Germinal center (tissue), 1 donor: ENCODE data around the gene C17orf50.
A peak's percentile ranks its signal among the peaks of the same experiment; 100 is the strongest.

ENCODE experiments used
- DNase-seq: peaks from one replicate; pipeline ENCODE4 v3.0.0; 2012; ENCODE audit warnings: mixed read lengths, low spot score

Gene C17orf50

GRCh38 chr17:35760587-35760986, at the start of gene C17orf50:
TSS of gene C17orf50 (plus strand) at chr17:35760887. CDS start at chr17:35760942, 55 bp downstream.
- no peak for DNase-seq

DNA sequence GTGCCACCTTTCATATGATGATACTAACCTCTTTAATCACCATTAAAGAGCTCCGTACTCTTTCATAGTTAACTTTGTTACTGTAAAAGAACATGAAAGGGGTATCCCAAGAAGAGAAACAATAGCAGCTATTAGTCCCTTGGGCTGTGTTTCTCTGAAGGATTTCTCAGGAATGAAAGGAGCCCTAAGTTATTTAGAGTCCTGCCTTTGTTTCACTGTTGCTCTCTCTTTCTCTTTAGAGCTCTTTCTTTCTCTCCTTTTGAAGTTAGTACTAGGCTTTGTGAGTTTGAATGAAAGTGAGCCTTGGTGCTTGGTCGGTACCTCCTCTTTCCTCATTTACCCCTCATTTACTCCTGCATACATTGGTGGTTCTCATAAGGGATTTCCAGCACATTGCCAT, 49.7 kb upstream of the C17orf50 start:
- DNase-seq = no peak

DNA sequence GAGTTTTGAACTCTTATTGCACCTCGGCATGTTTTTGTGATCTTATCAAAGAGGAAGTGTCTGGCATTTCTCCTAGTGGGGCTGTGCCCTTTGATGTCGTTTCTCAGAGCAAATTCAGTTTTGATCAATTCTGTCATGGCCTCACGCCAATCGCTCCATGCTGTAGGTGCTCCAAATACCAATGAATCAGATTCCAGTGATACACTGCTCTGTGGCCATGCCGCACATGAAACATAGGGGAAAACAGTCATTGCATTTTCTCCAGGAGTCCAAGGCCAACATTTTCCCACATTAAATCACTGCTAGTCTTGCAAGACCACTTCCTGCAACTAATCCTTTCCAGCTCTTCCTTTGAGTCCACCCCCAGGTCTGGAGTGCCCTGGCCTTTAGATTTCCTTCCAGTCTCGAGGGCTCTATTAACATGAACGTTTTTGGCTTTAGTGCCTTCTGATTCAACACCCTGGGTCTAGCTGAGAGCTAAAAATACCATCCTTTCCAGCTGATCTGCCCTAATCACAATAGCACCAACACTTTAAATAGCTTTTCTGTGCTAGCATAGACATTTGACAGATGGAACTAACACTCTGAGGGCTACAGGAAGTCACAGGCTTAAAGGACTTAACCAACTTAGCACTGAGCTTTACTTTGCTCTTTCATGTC, 47.5 kb upstream of the C17orf50 start:
- no peak for DNase-seq

DNA sequence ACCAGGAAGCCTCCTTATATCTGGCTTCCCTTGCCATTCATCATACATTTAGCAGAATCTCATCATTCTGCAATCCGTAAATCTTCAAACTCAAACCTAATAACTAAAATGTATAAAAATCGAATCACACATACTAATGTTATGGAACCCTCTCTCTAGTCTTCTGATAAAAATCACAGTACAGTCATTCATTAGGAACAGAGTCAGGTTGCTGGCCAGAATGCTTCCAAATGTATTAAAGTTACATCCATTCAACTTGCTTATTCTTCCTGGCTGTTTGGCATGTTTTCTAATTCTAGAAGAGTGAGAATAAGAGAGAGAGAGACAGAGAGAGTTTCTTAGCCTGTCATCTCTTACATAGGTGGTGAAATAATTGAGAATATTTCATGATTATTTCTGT, 45.7 kb upstream of the C17orf50 start:
- DNase-seq = no peak

DNA sequence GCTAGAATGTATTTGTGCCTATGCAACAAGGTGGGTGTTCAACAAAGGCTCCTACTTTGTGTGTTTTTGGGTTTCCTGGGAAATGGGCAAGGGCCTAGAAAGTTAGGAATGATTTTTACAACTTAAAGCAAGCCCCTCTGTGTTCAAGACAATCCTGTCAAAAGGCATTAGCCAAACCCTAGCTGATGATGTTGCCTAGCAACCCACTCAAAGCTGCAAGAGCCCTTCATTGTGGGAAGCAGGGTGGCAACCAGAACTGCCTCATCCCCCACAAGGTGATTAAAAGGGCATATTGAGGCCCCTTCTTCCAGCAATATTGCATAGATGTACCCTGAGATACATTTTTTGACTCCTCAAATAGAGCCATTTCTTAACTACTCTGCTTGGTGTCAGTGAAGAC, 45.3 kb upstream of the C17orf50 start:
- no peak for DNase-seq

DNA sequence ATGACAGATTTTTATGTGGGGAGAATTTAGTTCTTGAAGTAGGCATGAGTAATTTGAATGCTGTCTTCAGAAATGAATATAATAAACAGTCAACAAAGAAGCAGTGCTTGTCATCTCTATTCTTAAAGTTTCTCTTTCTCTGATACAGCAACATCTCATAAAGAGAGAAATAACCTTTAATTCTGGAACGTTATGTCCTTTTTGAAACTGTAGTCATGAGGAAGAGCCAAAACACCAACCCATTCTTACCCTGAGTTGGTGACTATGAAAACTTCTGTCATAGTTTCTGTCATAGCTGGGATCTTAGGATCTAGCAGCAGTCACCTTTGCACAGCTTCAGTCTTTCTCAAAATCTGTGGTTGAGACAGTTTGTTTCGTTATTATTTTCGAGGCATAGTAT, 44.5 kb upstream of the C17orf50 start:
- DNase-seq = no peak

- no peak for DNase-seq
Measured at GRCh38 chr17:35716897-35717465, 43.7 kb upstream of the C17orf50 start.

DNA sequence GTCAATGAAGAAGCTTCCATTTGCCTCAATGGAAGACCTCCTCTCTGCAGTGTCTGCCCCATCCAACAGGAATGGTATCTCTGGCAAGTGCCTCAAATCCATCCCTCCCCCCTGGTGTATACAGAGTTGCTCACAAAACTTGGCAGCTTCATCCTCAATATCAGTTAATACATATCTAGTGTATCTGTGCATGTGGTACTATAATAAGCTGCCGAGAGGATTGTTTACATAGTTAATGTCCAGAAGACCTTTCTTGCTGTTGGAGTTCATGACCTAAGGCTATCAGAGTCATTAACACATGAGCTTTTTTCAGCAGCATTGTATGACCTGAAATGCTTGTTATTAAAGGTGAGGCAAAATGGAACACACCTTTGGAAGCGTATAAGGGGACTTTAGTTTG, 43.2 kb upstream of the C17orf50 start:
- no peak for DNase-seq

DNA sequence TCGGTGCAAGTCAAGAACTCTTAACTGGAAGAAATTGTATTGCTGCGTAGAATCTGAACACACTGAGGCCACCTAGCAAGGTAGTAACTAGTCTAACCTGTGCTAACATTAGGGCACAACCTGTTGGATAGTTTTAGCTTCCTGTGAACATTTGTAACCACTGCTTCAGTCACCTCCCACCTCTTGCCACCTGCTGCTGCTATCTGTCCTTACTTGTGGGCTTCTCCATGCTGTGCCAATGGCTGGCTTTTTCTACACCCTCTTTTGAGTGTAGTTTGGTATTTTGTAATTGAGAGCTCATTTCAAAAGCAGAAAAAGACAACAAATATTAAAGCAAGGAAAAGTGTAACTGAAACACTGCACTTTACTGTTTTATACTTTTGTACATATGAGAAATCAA, 37.0 kb upstream of the C17orf50 start:
- no peak for DNase-seq

- DNase-seq = no peak
Measured at GRCh38 chr17:35725058-35725457, 35.6 kb upstream of the C17orf50 start.

DNA sequence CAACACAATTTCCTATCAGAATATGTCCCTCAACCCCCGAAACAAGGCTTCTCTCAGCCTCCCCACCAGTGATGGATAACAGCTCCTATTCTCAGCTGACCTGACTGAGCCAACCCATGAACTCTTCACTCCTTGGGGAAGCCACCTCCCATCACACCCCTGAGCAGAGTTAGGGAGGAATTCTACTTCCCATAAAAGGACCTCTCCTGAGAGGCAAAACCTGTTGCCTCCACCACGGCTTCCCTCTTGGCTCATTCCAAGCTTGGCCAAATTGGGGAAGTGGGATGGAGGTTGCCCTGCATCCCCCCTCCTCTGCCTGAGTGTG, 34.9 kb upstream of the C17orf50 start:
- no peak for DNase-seq

- no peak for DNase-seq
Measured at GRCh38 chr17:35726127-35726952, 34.3 kb upstream of the C17orf50 start.

DNA sequence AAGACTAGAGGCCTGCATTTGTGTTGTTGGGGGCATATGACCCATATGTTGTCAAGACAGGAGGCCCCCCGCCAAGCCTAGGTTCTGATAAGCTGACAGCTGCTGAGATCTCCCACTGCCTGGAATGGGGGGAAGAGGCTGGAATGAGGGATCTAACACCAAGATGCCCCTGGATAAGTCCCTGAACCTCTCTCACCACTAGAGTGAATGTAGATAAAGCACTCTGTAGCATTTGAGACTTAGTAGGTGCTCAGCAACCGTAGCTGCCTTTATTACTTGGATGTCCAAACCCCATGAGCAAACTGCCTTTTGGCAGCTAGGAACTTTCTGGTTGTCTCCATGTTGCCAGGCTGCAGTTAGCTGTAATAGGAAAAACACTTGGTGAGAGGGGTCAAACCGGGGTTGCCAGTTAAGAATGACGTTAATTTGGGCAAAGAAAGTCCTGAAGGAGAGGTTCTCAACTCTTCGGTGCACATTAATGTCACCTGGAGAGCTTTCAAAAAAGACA, 33.7 kb upstream of the C17orf50 start:
- no peak for DNase-seq

GRCh38 chr17:35727635-35728034, 33.1 kb upstream of the C17orf50 start:
- DNase-seq = no peak

DNA sequence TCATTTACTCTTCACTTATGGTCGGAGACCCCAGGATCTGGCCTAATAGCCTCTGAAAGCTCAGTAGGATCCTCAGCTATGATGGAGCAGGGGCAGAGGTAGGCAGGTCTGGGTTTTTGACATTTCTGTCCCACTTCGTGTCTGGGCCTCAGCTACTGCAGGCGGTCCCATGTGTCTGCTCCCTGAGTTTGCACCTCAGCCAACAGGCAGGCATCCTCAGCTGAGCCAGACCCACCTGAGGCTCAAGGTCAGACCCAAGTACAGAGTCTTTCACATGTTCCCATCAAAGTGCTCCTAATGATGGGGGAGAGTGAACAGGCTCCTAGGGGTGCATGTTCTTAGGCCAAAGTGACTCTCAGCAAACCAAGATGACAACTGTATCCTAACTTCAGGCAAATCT, 32.1 kb upstream of the C17orf50 start:
- DNase-seq = no peak

DNA sequence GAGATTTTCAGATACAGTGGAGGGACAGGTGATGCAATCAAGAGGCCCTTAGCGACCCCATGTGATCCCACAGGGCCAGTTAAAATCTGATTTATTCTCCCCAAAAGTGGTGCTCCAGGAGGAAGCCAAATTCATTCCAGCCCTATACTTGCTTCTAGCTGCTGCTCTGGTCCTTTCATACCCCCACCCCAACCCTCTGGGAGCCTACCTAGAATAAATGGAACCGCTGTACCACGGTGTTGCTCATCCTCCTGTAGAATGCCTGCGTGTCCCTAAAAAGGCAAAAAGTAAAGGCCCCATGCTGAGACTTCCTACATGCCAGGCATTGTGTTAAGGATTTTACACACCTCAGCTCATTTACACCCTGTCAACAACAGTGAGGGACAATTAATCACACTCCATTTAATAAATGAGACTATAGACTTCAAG, 31.3 kb upstream of the C17orf50 start:
- no peak for DNase-seq

- no peak for DNase-seq
Measured at GRCh38 chr17:35730400-35731005, 30.2 kb upstream of the C17orf50 start.

DNA sequence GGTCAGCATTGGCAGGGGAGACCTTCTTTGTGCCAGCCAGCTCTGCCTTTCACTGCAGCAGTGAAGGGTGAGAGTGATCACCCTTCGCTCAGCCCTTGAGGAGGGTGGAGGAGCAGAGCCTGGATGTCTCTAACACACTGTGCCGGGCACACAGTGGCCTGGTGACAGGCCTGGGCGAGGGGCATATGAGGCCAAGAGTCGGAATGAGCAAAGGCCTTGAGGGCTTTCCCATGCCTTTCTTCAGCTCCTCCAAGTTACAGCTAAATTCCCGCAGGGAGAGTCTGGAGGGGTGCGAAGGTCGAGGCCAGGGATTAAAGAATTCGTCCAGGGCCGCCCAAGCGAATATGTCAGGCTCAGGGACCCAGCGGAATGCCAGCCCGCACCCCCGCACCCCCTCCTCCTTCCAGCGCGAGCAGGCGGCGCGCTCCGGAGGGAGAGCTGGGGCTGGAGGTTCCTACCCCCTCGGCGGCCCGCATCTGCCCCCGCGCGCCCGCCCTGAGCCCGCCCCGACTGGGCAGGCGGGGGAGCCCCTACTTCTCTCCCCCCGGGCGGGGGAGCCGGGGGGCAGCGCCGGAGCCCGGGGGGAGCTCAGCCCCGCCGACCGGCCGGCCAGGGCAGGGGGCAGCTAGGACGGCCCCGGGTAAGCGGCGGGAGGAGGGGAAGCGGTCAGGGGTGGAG, 29.3 kb upstream of the C17orf50 start, which contains the start of gene RASL10B:
Gene RASL10B (plus strand): TSS at position 401 of the 678 bp plus-strand sequence. CDS start 3,546 bp downstream, outside the sequence.
- DNase-seq = peak; percentile 54

GRCh38 chr17:35731917-35732805, 28.5 kb upstream of the C17orf50 start:
- DNase-seq = no peak

- no peak for DNase-seq
Measured at GRCh38 chr17:35732806-35733136, 27.9 kb upstream of the C17orf50 start.

- no peak for DNase-seq
Measured at GRCh38 chr17:35733366-35733765, 27.3 kb upstream of the C17orf50 start.
